ENCODE results near the gene CASK. TPM values are rescaled to one million over a fixed set of nuclear protein-coding genes. Genes with fewer than 3 reads are reported as not detected.

CASK gene
- 10 to 100 TPM; 21.3 to 28.7 (median 24.0) TPM for total RNA-seq

DNA sequence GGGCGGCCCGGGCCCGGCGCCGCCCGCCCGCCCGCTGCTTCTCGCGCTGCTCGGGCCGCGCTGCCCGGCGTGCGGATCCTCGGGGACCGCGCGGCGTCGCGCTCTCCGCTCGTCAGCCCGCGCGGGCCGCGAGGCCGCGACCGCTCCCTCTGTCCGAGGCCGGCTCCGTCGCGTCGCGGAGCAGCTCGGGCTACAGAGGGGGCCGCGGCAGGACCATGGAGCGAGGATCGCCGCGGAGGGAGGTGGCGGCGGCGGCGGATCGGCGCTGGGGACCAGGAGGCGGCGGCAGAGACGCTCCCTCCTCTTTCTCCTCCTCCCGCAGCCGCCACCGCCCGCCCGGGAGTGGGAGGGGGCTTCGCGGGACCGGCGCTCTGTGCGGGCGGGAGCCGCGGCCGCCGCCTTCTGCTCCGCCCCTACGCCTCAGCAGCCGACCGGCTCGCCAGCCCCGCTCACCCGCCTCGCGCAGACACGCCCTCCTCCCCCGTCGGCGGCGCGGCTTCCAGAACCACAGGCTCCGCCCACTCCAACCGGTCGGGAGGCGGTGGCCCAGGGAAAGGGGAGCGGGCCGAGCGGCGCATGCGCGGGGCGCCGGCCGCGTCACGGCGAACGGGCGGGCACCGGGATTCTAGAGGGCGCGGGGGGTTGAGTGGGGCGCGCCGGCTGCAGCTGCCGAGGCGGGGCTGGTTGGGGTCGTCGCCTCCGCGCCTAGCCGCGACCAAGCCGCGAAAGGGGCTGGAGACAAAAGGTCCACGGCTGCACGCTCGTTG, at the start of gene CASK:
Gene CASK (minus strand): TSS at position 344 of the 767 bp plus-strand sequence. CDS start 566 bp downstream, outside the sequence.
- peaks cover 0 to 17% (median 3%) of the 10 kb centered on the region in 4 donors for H3K4me1 ChIP-seq
- peak within 1 kb of the TSS; percentile 63 to 77 (median 67) for H3K4me3 ChIP-seq
- peak within 1 kb of the TSS; percentile 82 to 90 (median 86) for H3K27ac ChIP-seq (replicated peaks in 1 of 4)
- H3K27me3 ChIP-seq, result no peaks in the 10 kb centered on the region
- WGBS, result 48% methylated on average over 27 of the region's 123 CpGs
- intact Hi-C loops (cut with DNase I), result loop anchor here (10.0 kb wide), 1 partner anchor 129 kb away; no protein-coding TSS in a partner anchor
- H3K36me3 ChIP-seq, result no peaks in the 10 kb centered on the region
- no peaks in the 10 kb centered on the region for H3K9me3 ChIP-seq
- TF ChIP-seq, protein P1, sequence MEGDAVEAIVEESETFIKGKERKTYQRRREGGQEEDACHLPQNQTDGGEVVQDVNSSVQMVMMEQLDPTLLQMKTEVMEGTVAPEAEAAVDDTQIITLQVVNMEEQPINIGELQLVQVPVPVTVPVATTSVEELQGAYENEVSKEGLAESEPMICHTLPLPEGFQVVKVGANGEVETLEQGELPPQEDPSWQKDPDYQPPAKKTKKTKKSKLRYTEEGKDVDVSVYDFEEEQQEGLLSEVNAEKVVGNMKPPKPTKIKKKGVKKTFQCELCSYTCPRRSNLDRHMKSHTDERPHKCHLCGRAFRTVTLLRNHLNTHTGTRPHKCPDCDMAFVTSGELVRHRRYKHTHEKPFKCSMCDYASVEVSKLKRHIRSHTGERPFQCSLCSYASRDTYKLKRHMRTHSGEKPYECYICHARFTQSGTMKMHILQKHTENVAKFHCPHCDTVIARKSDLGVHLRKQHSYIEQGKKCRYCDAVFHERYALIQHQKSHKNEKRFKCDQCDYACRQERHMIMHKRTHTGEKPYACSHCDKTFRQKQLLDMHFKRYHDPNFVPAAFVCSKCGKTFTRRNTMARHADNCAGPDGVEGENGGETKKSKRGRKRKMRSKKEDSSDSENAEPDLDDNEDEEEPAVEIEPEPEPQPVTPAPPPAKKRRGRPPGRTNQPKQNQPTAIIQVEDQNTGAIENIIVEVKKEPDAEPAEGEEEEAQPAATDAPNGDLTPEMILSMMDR (IDR thresholded peaks at IDR 0.05), result no peak
- TF ChIP-seq POLR2A (IDR thresholded peaks at IDR 0.05; ENCODE audit: low read depth) (peak; percentile 56), POLR2AphosphoS5 (IDR thresholded peaks at IDR 0.05) (peak; percentile 74 to 82)
- peak; percentile 95 for DNase-seq (ENCODE audit: extremely low spot score)

- Histone ChIP-seq H3K4me3 (no peak overlapping the region), H3K9me3 (no peaks in the 10 kb centered on the region), H3K27me3 (no peaks in the 10 kb centered on the region), H3K36me3 (no peaks in the 10 kb centered on the region), H3K4me1 (no peaks in the 10 kb centered on the region), H3K27ac (replicated peaks in 1 of 4) (no peak overlapping the region)
- 78% methylated on average over 3 of the region's 3 CpGs for WGBS
- intact Hi-C loops (cut with DNase I), result no loop called here
- no peak for TF ChIP-seq POLR2AphosphoS5 (IDR thresholded peaks at IDR 0.05)
- TF ChIP-seq, protein P1 (IDR thresholded peaks at IDR 0.05), result no peak
- no peak for TF ChIP-seq POLR2A (IDR thresholded peaks at IDR 0.05; ENCODE audit: low read depth)
- no peak for DNase-seq (ENCODE audit: extremely low spot score)
Measured at GRCh38 chrX:41971346-41971745, 48.0 kb upstream of the CASK start.

DNA sequence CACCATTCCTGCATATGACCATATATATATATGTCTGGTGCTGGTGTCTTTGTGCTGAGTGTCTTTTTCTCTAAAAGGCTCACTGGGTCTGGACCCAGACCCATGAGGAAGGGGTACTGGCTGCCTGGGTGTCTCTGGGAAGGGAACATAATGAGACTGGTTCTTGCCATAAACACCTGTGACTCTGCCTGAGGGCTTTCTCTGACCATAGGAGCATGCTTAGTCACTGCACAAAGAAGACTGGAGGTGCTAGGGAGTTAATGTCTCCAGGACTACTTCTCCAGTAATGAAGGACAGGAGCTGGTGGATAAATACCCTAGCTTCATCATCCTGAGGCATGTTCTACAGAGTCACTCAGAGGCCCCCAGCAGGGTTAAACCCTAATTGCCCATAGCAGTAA, 47.1 kb upstream of the CASK start:
- no peaks in the 10 kb centered on the region for H3K4me1 ChIP-seq
- no peaks in the 10 kb centered on the region for H3K9me3 ChIP-seq
- intact Hi-C loops (cut with DNase I), result no loop called here
- H3K4me3 ChIP-seq, result no peak overlapping the region
- TF ChIP-seq, protein P1 (IDR thresholded peaks at IDR 0.05), result no peak
- TF ChIP-seq POLR2AphosphoS5 (IDR thresholded peaks at IDR 0.05) (no peak), POLR2A (IDR thresholded peaks at IDR 0.05; ENCODE audit: low read depth) (no peak), EP300 (IDR thresholded peaks at IDR 0.05) (no peak)
- H3K27me3 ChIP-seq, result no peaks in the 10 kb centered on the region
- no peak overlapping the region for H3K27ac ChIP-seq (replicated peaks in 1 of 4)
- DNase-seq (ENCODE audit: extremely low spot score), result no peak
- no peaks in the 10 kb centered on the region for H3K36me3 ChIP-seq

GRCh38 chrX:41963348-41963747, 40.0 kb upstream of the CASK start:
- Histone ChIP-seq H3K4me3 (no peak overlapping the region), H3K27ac (replicated peaks in 1 of 4) (no peak overlapping the region), H3K4me1 (no peaks in the 10 kb centered on the region), H3K9me3 (no peaks in the 10 kb centered on the region), H3K36me3 (no peaks in the 10 kb centered on the region), H3K27me3 (no peaks in the 10 kb centered on the region)
- 77% methylated on average over 3 of the region's 3 CpGs for WGBS
- no peak for DNase-seq (ENCODE audit: extremely low spot score)
- TF ChIP-seq POLR2AphosphoS5 (IDR thresholded peaks at IDR 0.05), result no peak
- TF ChIP-seq, protein P1 (IDR thresholded peaks at IDR 0.05), result no peak
- TF ChIP-seq EP300 (IDR thresholded peaks at IDR 0.05), result no peak
- no peak for TF ChIP-seq POLR2A (IDR thresholded peaks at IDR 0.05; ENCODE audit: low read depth)
- intact Hi-C loops (cut with DNase I), result no loop called here
